SK-N-SH (cell line): Measurements from ENCODE around the gene CPM. TPM values are rescaled to one million over a fixed set of nuclear protein-coding genes. Genes with fewer than 3 reads are reported as not detected.

Experiments used
- CTCF ChIA-PET: fragments of 300-600, 350-600 bp; formaldehyde crosslinking; extraction: SDS; loops from one replicate; lab custom pipeline; 2021; lab: Yijun Ruan, JAX
- POLR2A ChIA-PET: fragments of 350-600 bp; sonication (Branson Sonifier 250); formaldehyde crosslinking; extraction: SDS; loops from one replicate; lab custom pipeline; 2020; ENCODE audit warnings: antibody characterized with exemption, inconsistent platforms; lab: Yijun Ruan, JAX
- DNase-seq: peaks from one replicate; pipeline ENCODE4 v3.0.0; 2012
- H2AFZ ChIP-seq: fragments of 200-600 bp; sonication (generic); 2 replicates; pipeline ENCODE4 v1.8.1; 2016; ENCODE audit warnings: antibody characterized with exemption, mild to moderate bottlenecking, low read depth
- H3F3A ChIP-seq: fragments of 200-600 bp; sonication (generic); replicated peaks from 2 replicates; pipeline ENCODE3; 2016; ENCODE audit warnings: antibody characterized with exemption, mild to moderate bottlenecking; ENCODE audit not compliant: insufficient read depth
- H3K27ac ChIP-seq, 2 experiments: fragments of 200-500 bp in 1 of 2; fragments of 200-600 bp in 1 of 2; sonication (Bioruptor generic) in 1 of 2; sonication (generic), shearing (Covaris generic) in 1 of 2; 2 replicates each; pipeline versions ENCODE4 v1.5.1 to v1.6.1; 2014 to 2016; ENCODE audit warnings: low read depth in 2 of 2, inconsistent platforms in 1 of 2, low read length in 1 of 2, mild to moderate bottlenecking in 1 of 2, mixed read lengths in 1 of 2
- H3K27me3 ChIP-seq: fragments of 200-600 bp; sonication (generic), shearing (Covaris generic); 2 replicates; pipeline ENCODE4 v1.6.1; 2016; ENCODE audit warnings: mixed run types; ENCODE audit not compliant: insufficient read depth
- H3K36me3 ChIP-seq, 2 experiments: fragments of 200-500 bp in 1 of 2; fragments of 200-600 bp in 1 of 2; sonication (Bioruptor generic) in 1 of 2; sonication (generic) in 1 of 2; replicated peaks in 1 of 2; 2 replicates each; pipeline versions ENCODE3 to v1.5.1; 2014 to 2016; ENCODE audit warnings: low read length in 1 of 2, mild to moderate bottlenecking in 1 of 2; ENCODE audit not compliant: insufficient read depth in 2 of 2, control insufficient read depth in 1 of 2
- H3K4me1 ChIP-seq, 2 experiments: fragments of 200-500 bp in 1 of 2; fragments of 200-600 bp in 1 of 2; sonication (Bioruptor generic) in 1 of 2; sonication (generic), shearing (Covaris generic) in 1 of 2; 2 replicates each; pipeline versions ENCODE4 v1.5.1 to v1.6.1; 2014 to 2016; ENCODE audit warnings: low read depth in 1 of 2, low read length in 1 of 2, mixed run types in 1 of 2; ENCODE audit not compliant: insufficient read depth in 2 of 2, control insufficient read depth in 1 of 2
- H3K4me2 ChIP-seq: fragments of 200-600 bp; sonication (generic), shearing (Covaris generic); 2 replicates; pipeline ENCODE4 v1.6.1; 2017; ENCODE audit warnings: mixed run types
- H3K4me3 ChIP-seq, 2 experiments: fragments of 200-500 bp in 1 of 2; fragments of 200-600 bp in 1 of 2; sonication (Bioruptor generic) in 1 of 2; sonication (generic), shearing (Covaris generic) in 1 of 2; 2 replicates each; pipeline versions ENCODE4 v1.5.1 to v1.8.1; 2014 to 2016; ENCODE audit warnings: low read depth in 2 of 2, inconsistent platforms in 1 of 2, low read length in 1 of 2, mild to moderate bottlenecking in 1 of 2, mixed read lengths in 1 of 2, moderate library complexity in 1 of 2
- H3K79me2 ChIP-seq: fragments of 200-600 bp; sonication (generic); 2 replicates; pipeline ENCODE4 v1.8.1; 2017; ENCODE audit warnings: mild to moderate bottlenecking; ENCODE audit not compliant: insufficient read depth
- H3K9ac ChIP-seq: fragments of 200-600 bp; sonication (generic); 2 replicates; pipeline ENCODE4 v1.6.1; 2017; ENCODE audit warnings: mixed run types
- H3K9me2 ChIP-seq: fragments of 200-600 bp; sonication (generic); 2 replicates; pipeline ENCODE4 v1.6.1; 2017; ENCODE audit warnings: mixed run types
- H3K9me3 ChIP-seq: fragments of 200-600 bp; sonication (generic); 2 replicates; pipeline ENCODE4 v1.6.1; 2017; ENCODE audit warnings: mixed run types, mild to moderate bottlenecking, moderate library complexity
- H4K20me1 ChIP-seq: fragments of 200-600 bp; sonication (generic); 2 replicates; pipeline ENCODE4 v1.6.1; 2017; ENCODE audit warnings: mild to moderate bottlenecking, mixed run types; ENCODE audit not compliant: insufficient read depth
- ELF1 ChIP-seq: IDR thresholded peaks from 2 replicates; pipeline ENCODE4 v1.4.0; 2012
- EP300 ChIP-seq, 2 experiments: IDR thresholded peaks; 2 replicates each; pipeline versions ENCODE4 v1.4.0 to v1.6.1; 2012; ENCODE audit warnings: borderline replicate concordance in 1 of 2, low read depth in 1 of 2, low read length in 1 of 2
- FOSL2 ChIP-seq: IDR thresholded peaks from 2 replicates; pipeline ENCODE4 v1.4.0; 2012; ENCODE audit warnings: low read depth, mild to moderate bottlenecking, moderate library complexity, borderline replicate concordance
- FOXJ3 ChIP-seq: sonication (generic); formaldehyde crosslinking; IDR thresholded peaks from 2 replicates; pipeline ENCODE4 v1.5.1; 2020; ENCODE audit warnings: mild to moderate bottlenecking, missing genetic modification reagents
- GABPA ChIP-seq: IDR thresholded peaks from 2 replicates; pipeline ENCODE4 v1.4.0; 2012; ENCODE audit warnings: low read depth, mild to moderate bottlenecking
- MEF2A ChIP-seq: IDR thresholded peaks from 2 replicates; pipeline ENCODE4 v1.4.0; 2012; ENCODE audit warnings: low read depth, borderline replicate concordance
- NFIC ChIP-seq: IDR thresholded peaks from 2 replicates; pipeline ENCODE4 v1.4.0; 2012; ENCODE audit warnings: borderline replicate concordance
- NRF1 ChIP-seq: IDR thresholded peaks from 2 replicates; pipeline ENCODE4 v1.6.1; 2012; ENCODE audit warnings: low read depth, mild to moderate bottlenecking, low read length
- PBX3 ChIP-seq: IDR thresholded peaks from 2 replicates; pipeline ENCODE4; 2012
- POLR2AphosphoS5 ChIP-seq: IDR thresholded peaks from 2 replicates; pipeline ENCODE4 v1.6.1; 2012; ENCODE audit warnings: low read depth, low read length
- RAD21 ChIP-seq: IDR thresholded peaks from 2 replicates; pipeline ENCODE4 v1.6.1; 2012; ENCODE audit warnings: mild to moderate bottlenecking, low read length
- RCOR1 ChIP-seq: fragments of 150-350 bp; IDR thresholded peaks from 2 replicates; pipeline ENCODE4 v1.6.1; 2017; ENCODE audit warnings: antibody characterized with exemption, low read length
- REST ChIP-seq: IDR thresholded peaks from 2 replicates; pipeline ENCODE4 v1.6.1; 2012; ENCODE audit warnings: mild to moderate bottlenecking, low read depth, low read length, moderate library complexity
- RXRA ChIP-seq: IDR thresholded peaks from 2 replicates; pipeline ENCODE4 v1.4.0; 2012; ENCODE audit warnings: low read depth, mild to moderate bottlenecking, borderline replicate concordance
- TCF12 ChIP-seq: IDR thresholded peaks from 2 replicates; pipeline ENCODE4 v1.4.0; 2012
- TEAD4 ChIP-seq: IDR thresholded peaks from 2 replicates; pipeline ENCODE4 v1.4.0; 2012; ENCODE audit warnings: mild to moderate bottlenecking, borderline replicate concordance; ENCODE audit not compliant: insufficient read depth
- WGBS: methylation state at CpG from one replicate; pipeline ENCODE4 v1.1.6; 2017; ENCODE audit warnings: low lambda C conversion rate; 5-methylcytosine and 5-hydroxymethylcytosine counted together
- polyA plus RNA-seq, 3 experiments: library from polyadenylated mRNA; depleted of rRNA; stranded (reverse); fragments of >200 nt; gene quantifications; 2 replicates each; pipeline ENCODE4 v1.2.3, GENCODE V29; 2012

The CPM gene
- polyA plus RNA-seq, 1 of the 3 experiments (the other 2 are of a cell fraction) = 10.8 TPM

DNA sequence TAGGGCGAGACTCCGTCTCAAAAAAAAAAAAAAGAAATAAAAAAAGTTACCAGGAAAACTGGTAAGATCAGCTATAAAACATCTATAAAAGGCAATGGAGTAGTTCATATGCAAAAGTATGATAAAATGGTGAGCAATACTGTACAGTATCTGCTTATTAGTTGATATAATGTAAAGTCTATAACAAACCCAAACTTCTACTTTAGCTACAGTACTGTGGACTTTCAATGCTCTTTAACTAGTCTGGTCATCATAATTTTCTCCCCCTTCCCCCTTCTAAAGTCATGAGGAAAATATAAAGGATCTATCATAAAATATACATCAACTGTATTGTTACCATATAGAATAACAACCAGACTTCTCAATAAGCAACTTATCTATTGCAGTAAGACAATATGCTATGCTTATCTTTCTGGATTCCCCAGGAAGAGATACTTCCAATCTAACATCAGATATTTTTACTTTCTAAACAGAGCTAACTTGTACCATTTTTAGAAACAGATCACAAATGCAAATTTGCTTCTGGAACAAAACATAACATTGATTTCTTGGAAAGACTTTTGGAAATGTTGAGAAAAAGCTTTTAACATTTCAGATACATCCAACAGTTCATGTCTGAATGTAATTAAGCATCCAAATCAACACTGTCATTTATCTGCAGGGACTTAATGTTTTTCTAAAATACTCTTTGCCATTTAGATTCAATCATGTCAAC is 81.2 kb downstream of the CPM start:
- Histone ChIP-seq H3K9ac (no peak overlapping the region), H3K36me3 (no peaks in the 10 kb centered on the region), H3K27me3 (no peaks in the 10 kb centered on the region), H3K79me2 (no peaks in the 10 kb centered on the region), H3K9me2 (no peaks in the 10 kb centered on the region), H4K20me1 (no peaks in the 10 kb centered on the region; the same call in 1 of the 2 replicates), H2AFZ (no peak overlapping the region), H3F3A (peaks cover 43% of the 10 kb centered on the region), H3K4me1 (peaks cover 0 to 2% of the 10 kb centered on the region in 2 experiments; a peak in 2 of 4 replicates), H3K27ac (no peak overlapping the region), H3K9me3 (no peaks in the 10 kb centered on the region), H3K4me3 (no peak overlapping the region), H3K4me2 (no peak overlapping the region)
- 90% methylated on average over 2 of the region's 2 CpGs for WGBS
- TF ChIP-seq FOSL2 (0 out of 2 replicates have a peak, but pooled peaks have one; percentile 1), RXRA (no peak)
- CTCF ChIA-PET = no interaction called here
- DNase-seq = no peak
- POLR2A ChIA-PET = no interaction called here

- no peak overlapping the region for H3K4me2 ChIP-seq
- H3K36me3 ChIP-seq = no peaks in the 10 kb centered on the region
- CTCF ChIA-PET = interaction anchor here (1.4 kb wide), 1 partner anchor 20 kb away, joined by 8 read pairs; no protein-coding TSS in a partner anchor
- H3K9ac ChIP-seq = no peak overlapping the region
- no peak overlapping the region for H3K4me3 ChIP-seq
- H3K9me2 ChIP-seq = no peaks in the 10 kb centered on the region
- no peaks in the 10 kb centered on the region for H3K9me3 ChIP-seq
- H3K79me2 ChIP-seq = no peaks in the 10 kb centered on the region
- H3F3A ChIP-seq = peaks cover 42% of the 10 kb centered on the region
- TF ChIP-seq POLR2AphosphoS5 = peak; percentile 14; the same call in 1 of the 2 replicates
- no peak for TF ChIP-seq NRF1
- no peak for TF ChIP-seq EP300 (IDR thresholded peaks at IDR 0.05; ENCODE audit: borderline replicate concordance in 1 of 2, low read depth in 1 of 2, low read length in 1 of 2)
- TF ChIP-seq RCOR1 = no peak
- no peaks in the 10 kb centered on the region for H3K27me3 ChIP-seq
- peaks cover 2% of the 10 kb centered on the region; the same call in 1 of the 2 replicates for H4K20me1 ChIP-seq
- H3K4me1 ChIP-seq = no peaks in the 10 kb centered on the region; a peak in 1 of 4 replicates
- POLR2A ChIA-PET = no interaction called here
- 62% methylated on average over 4 of the region's 4 CpGs for WGBS
- DNase-seq = no peak
- no peak overlapping the region for H3K27ac ChIP-seq
- no peak overlapping the region for H2AFZ ChIP-seq
These were observed 82.6 kb downstream of the CPM start for GRCh38 chr12:68850390-68850789.

DNA sequence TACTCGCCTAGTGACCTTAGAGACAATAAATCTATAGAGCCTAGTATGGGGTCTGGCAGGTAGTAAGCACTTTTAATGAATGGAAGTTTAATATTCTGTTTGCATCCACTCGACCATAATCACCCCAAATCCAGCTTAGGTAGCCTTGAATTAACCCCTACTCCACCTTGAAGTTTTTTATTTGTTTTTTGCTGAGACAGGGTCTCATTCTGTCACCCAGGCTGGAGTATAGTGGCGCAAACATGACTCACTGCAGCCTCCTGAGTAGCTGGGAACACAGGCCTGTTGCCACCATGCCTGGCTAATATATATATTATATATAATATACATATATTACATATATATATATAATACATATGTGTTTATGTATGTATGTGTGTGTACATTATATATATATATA is 86.2 kb downstream of the CPM start:
- H3K27ac ChIP-seq = no peak overlapping the region
- H3K4me1 ChIP-seq = no peaks in the 10 kb centered on the region; a peak in 1 of 4 replicates
- H3K9me2 ChIP-seq = no peaks in the 10 kb centered on the region
- CTCF ChIA-PET = interaction anchor here (0.6 to 0.9 kb wide), 3 partner anchors 16 to 215 kb away, joined by 3 to 4 read pairs (median 4); no protein-coding TSS in a partner anchor
- H2AFZ ChIP-seq = no peak overlapping the region
- DNase-seq = no peak
- peaks cover 35% of the 10 kb centered on the region for H4K20me1 ChIP-seq
- no peak overlapping the region for H3K4me2 ChIP-seq
- no peaks in the 10 kb centered on the region for H3K9me3 ChIP-seq
- no peak overlapping the region for H3K4me3 ChIP-seq
- POLR2A ChIA-PET = no interaction called here
- H3K27me3 ChIP-seq = no peaks in the 10 kb centered on the region
- TF ChIP-seq FOXJ3 (CRISPR knock-in tag) (no peak), NFIC (no peak), TEAD4 (no peak), REST (no peak), RAD21 (no peak), ELF1 (no peak), GABPA (no peak), RCOR1 (no peak), TCF12 (no peak), MEF2A (no peak), NRF1 (no peak), PBX3 (no peak)
- H3K9ac ChIP-seq = no peak overlapping the region
- H3F3A ChIP-seq = peaks cover 67% of the 10 kb centered on the region
- 87% methylated on average over 3 of the region's 3 CpGs for WGBS
- peaks cover 25 to 36% of the 10 kb centered on the region in 2 experiments for H3K36me3 ChIP-seq
- H3K79me2 ChIP-seq = peaks cover 3% of the 10 kb centered on the region
